Trophoblast cell (in vitro differentiated cells and primary cell): ENCODE data around the gene CARS1.

ENCODE experiments used
- DNase-seq, 2 donors: peaks; one replicate each; pipeline ENCODE4 v3.0.0-alpha.2; 2016
- H2AFZ ChIP-seq: 2 replicates; pipeline ENCODE4 v1.6.1; 2013; ENCODE audit warnings: low read length, moderate library complexity, mild to moderate bottlenecking; ENCODE audit not compliant: insufficient read depth, poor library complexity
- H2AK5ac ChIP-seq: 2 replicates; pipeline ENCODE4 v1.6.1; 2013; ENCODE audit warnings: mild to moderate bottlenecking, low read length
- H2BK120ac ChIP-seq: 2 replicates; pipeline ENCODE4 v1.6.1; 2013; ENCODE audit warnings: low read length, mild to moderate bottlenecking, moderate library complexity; ENCODE audit not compliant: insufficient read depth, poor library complexity
- H2BK12ac ChIP-seq: 2 replicates; pipeline ENCODE4 v1.6.1; 2013; ENCODE audit warnings: mild to moderate bottlenecking, low read length, moderate library complexity
- H2BK5ac ChIP-seq: 2 replicates; pipeline ENCODE4 v1.6.1; 2013; ENCODE audit warnings: low read length, low read depth, moderate library complexity, mild to moderate bottlenecking; ENCODE audit not compliant: poor library complexity
- H3K14ac ChIP-seq: 2 replicates; pipeline ENCODE4 v1.6.1; 2013; ENCODE audit warnings: mild to moderate bottlenecking, low read length
- H3K18ac ChIP-seq: 2 replicates; pipeline ENCODE4 v1.6.1; 2013; ENCODE audit warnings: mild to moderate bottlenecking, low read length
- H3K23ac ChIP-seq: 2 replicates; pipeline ENCODE4 v1.6.1; 2013; ENCODE audit warnings: low read length
- H3K27ac ChIP-seq: 2 replicates; pipeline ENCODE4 v1.5.1; 2013; ENCODE audit warnings: low read depth, mild to moderate bottlenecking, inconsistent platforms, low read length, moderate library complexity
- H3K27me3 ChIP-seq: 2 replicates; pipeline ENCODE4 v1.6.1; 2013; ENCODE audit warnings: inconsistent platforms, mild to moderate bottlenecking, low read length, moderate library complexity; ENCODE audit not compliant: insufficient read depth
- H3K36me3 ChIP-seq, 2 experiments: 1 replicate in 1 of 2; 2 replicates in 1 of 2; pipeline ENCODE4 v1.6.1; 2013; ENCODE audit warnings: low read length in 2 of 2, mild to moderate bottlenecking in 2 of 2, moderate library complexity in 1 of 2; ENCODE audit not compliant: insufficient read depth in 2 of 2, control insufficient read depth in 1 of 2
- H3K4ac ChIP-seq: 2 replicates; pipeline ENCODE4 v1.6.1; 2013; ENCODE audit warnings: low read depth, mild to moderate bottlenecking, low read length, moderate library complexity
- H3K4me1 ChIP-seq, 2 experiments: 1 replicate in 1 of 2; 2 replicates in 1 of 2; pipeline ENCODE4 v1.6.1; 2013; ENCODE audit warnings: low read length in 2 of 2, mild to moderate bottlenecking in 2 of 2, moderate library complexity in 1 of 2; ENCODE audit not compliant: insufficient read depth in 2 of 2, control insufficient read depth in 1 of 2
- H3K4me2 ChIP-seq: 2 replicates; pipeline ENCODE4 v1.6.1; 2013; ENCODE audit warnings: inconsistent platforms, mild to moderate bottlenecking, low read length, moderate library complexity
- H3K4me3 ChIP-seq: 2 replicates; pipeline ENCODE4 v1.5.1; 2013; ENCODE audit warnings: mild to moderate bottlenecking, low read depth, low read length, inconsistent platforms
- H3K79me1 ChIP-seq: one replicate; pipeline ENCODE4 v1.6.1; 2013; ENCODE audit warnings: low read length
- H3K79me2 ChIP-seq: 2 replicates; pipeline ENCODE4 v1.6.1; 2013; ENCODE audit warnings: low read length, mild to moderate bottlenecking; ENCODE audit not compliant: control insufficient read depth, insufficient read depth, poor library complexity
- H3K9ac ChIP-seq: 2 replicates; pipeline ENCODE4 v1.6.1; 2013; ENCODE audit warnings: mild to moderate bottlenecking, low read length
- H3K9me3 ChIP-seq: 2 replicates; pipeline ENCODE4 v1.6.1; 2013; ENCODE audit warnings: low read depth, mild to moderate bottlenecking, control low read depth, inconsistent platforms, low read length; ENCODE audit not compliant: insufficient read depth
- H4K12ac ChIP-seq: 2 replicates; pipeline ENCODE4 v1.6.1; 2013; ENCODE audit warnings: low read depth, mild to moderate bottlenecking, low read length, moderate library complexity
- H4K8ac ChIP-seq: 2 replicates; pipeline ENCODE4 v1.6.1; 2013; ENCODE audit warnings: low read depth, mild to moderate bottlenecking, low read length, moderate library complexity
- H4K91ac ChIP-seq: one replicate; pipeline ENCODE4 v1.6.1; 2013; ENCODE audit warnings: low read depth, mild to moderate bottlenecking, low read length, moderate library complexity
- WGBS: extraction: QIAGEN DNeasy Blood & Tissue Kit; methylation state at CpG from one replicate; pipeline ENCODE4 v1.1.7; 2013; ENCODE audit warnings: missing lambda C conversion rate; ENCODE audit not compliant: insufficient read length, insufficient coverage; ENCODE audit errors: extremely low coverage; 5-methylcytosine and 5-hydroxymethylcytosine counted together

CARS1 gene

DNA sequence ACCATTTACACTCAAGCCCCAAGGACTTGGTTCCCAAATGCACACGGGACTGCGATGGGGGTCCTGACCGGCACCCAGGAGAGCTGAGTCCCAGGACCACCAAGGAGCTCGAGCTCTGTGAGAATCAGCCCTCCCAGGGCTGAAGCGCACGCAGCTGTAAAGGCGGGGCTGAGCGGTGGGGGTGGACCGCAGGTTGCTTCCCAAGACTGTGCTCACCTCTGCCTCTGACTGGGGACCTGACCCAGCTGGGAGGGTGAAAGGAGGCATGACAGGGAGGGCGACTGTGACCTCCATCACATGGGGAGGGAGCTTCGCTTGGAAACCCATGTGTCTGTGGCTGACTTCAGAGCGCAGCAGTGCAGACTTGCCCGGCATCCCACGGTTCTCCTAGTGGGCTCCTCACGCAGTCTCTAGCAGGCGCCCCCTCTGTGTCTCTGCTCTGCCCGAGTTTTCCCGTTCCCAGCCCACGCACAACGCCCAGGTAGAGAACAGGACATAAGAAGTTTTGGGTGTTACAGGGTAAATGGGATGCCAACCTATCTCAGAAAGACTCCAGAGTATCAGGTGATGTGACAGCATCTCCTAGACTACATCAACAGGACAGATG, 49.7 kb downstream of the CARS1 start:
- Histone ChIP-seq H3K14ac (no peak overlapping the region), H3K79me1 (no peaks in the 10 kb centered on the region), H3K36me3 (peaks cover 74 to 78% of the 10 kb centered on the region in 2 experiments), H4K8ac (no peak overlapping the region), H3K79me2 (no peaks in the 10 kb centered on the region), H3K4me2 (no peak overlapping the region), H2AK5ac (no peak overlapping the region), H3K27me3 (no peaks in the 10 kb centered on the region), H3K23ac (no peak overlapping the region), H4K91ac (no peak overlapping the region), H4K12ac (no peak overlapping the region), H3K18ac (no peak overlapping the region), H2BK5ac (no peak overlapping the region), H3K27ac (no peak overlapping the region), H2BK12ac (no peak overlapping the region), H3K4ac (no peak overlapping the region), H3K4me1 (no peaks in the 10 kb centered on the region), H2BK120ac (no peak overlapping the region), H3K9ac (no peak overlapping the region), H3K9me3 (peaks cover 2% of the 10 kb centered on the region), H3K4me3 (no peak overlapping the region), H2AFZ (no peak overlapping the region)
- WGBS, result no CpG with 5 or more reads among the region's 20 CpGs
- no peak for DNase-seq

DNA sequence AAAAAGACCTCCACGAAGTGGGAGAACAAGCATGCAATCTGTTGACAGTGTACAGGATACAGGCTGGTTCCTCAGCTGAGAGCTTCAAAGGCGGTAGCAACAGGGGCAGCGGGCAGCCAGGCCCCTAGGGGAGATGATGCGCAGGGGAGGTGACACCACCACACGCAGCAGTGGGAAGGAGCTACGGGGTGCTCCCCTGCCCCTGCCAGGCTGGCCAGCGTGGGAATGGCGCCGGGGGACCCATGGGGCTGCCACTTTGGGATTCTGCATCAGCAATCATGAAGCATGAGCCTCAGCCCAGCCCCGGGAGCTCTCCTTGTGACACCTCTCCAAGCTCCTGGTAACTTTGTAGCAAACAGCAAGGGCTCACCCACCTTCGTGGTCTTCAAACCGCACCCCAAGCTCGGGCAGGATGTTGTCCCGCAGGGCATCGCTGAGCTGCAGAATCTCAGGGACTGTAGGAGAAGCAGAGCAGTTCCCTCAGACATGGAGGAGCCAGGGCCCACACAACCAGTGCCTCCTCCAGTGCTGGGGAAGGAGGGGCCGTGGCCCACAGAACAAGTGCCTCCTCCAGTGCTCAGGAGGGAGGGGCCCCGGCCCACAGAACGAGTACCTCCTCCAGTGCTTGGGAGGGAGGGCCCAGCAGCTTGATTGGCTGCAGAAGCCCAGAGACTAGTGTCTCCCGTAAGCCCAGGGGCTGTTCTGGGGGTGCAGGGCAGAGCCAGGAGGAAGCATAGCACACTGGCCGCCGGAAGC, 50.5 kb downstream of the CARS1 start:
- no peak overlapping the region for H2BK12ac ChIP-seq
- H2AK5ac ChIP-seq, result no peak overlapping the region
- H2BK5ac ChIP-seq, result no peak overlapping the region
- peaks cover 74 to 78% of the 10 kb centered on the region in 2 experiments for H3K36me3 ChIP-seq
- no peak for DNase-seq
- H3K4me2 ChIP-seq, result no peak overlapping the region
- peaks cover 2% of the 10 kb centered on the region for H3K9me3 ChIP-seq
- no peak overlapping the region for H3K9ac ChIP-seq
- no peak overlapping the region for H3K4ac ChIP-seq
- no peak overlapping the region for H3K18ac ChIP-seq
- no peak overlapping the region for H4K8ac ChIP-seq
- no peaks in the 10 kb centered on the region for H3K79me2 ChIP-seq
- no peak overlapping the region for H4K12ac ChIP-seq
- no peak overlapping the region for H2BK120ac ChIP-seq
- H3K23ac ChIP-seq, result no peak overlapping the region
- H3K27me3 ChIP-seq, result no peaks in the 10 kb centered on the region
- no peak overlapping the region for H4K91ac ChIP-seq
- H3K27ac ChIP-seq, result no peak overlapping the region
- no peak overlapping the region for H2AFZ ChIP-seq
- H3K14ac ChIP-seq, result no peak overlapping the region
- no CpG with 5 or more reads among the region's 21 CpGs for WGBS
- no peak overlapping the region for H3K4me3 ChIP-seq
- no peaks in the 10 kb centered on the region for H3K4me1 ChIP-seq
- no peaks in the 10 kb centered on the region for H3K79me1 ChIP-seq

GRCh38 chr11:3004481-3004880, 52.7 kb downstream of the CARS1 start:
- Histone ChIP-seq H2BK120ac (no peak overlapping the region), H3K23ac (no peak overlapping the region), H3K36me3 (peaks cover 72 to 79% of the 10 kb centered on the region in 2 experiments), H3K4me3 (no peak overlapping the region), H3K4me1 (no peaks in the 10 kb centered on the region), H3K14ac (no peak overlapping the region), H3K9me3 (peaks cover 2% of the 10 kb centered on the region), H3K4me2 (no peak overlapping the region), H3K27me3 (no peaks in the 10 kb centered on the region), H4K8ac (no peak overlapping the region), H3K18ac (no peak overlapping the region), H3K27ac (no peak overlapping the region), H2BK5ac (no peak overlapping the region), H4K91ac (no peak overlapping the region), H3K9ac (no peak overlapping the region), H2AFZ (no peak overlapping the region), H3K79me2 (no peaks in the 10 kb centered on the region), H4K12ac (no peak overlapping the region), H3K4ac (no peak overlapping the region), H3K79me1 (no peaks in the 10 kb centered on the region), H2BK12ac (no peak overlapping the region), H2AK5ac (no peak overlapping the region)
- WGBS, result no CpG with 5 or more reads among the region's 10 CpGs
- DNase-seq, result no peak

- Histone ChIP-seq H2AFZ (no peak overlapping the region), H3K36me3 (peaks cover 69 to 73% of the 10 kb centered on the region in 2 experiments), H3K4me3 (no peak overlapping the region), H2BK5ac (no peak overlapping the region), H3K9me3 (peaks cover 2% of the 10 kb centered on the region), H3K23ac (no peak overlapping the region), H3K18ac (no peak overlapping the region), H2BK120ac (no peak overlapping the region), H3K9ac (no peak overlapping the region), H3K14ac (no peak overlapping the region), H3K4me2 (no peak overlapping the region), H3K27me3 (no peaks in the 10 kb centered on the region), H4K12ac (no peak overlapping the region), H3K4ac (no peak overlapping the region), H3K79me2 (no peaks in the 10 kb centered on the region), H3K27ac (no peak overlapping the region), H3K4me1 (no peaks in the 10 kb centered on the region), H3K79me1 (no peaks in the 10 kb centered on the region), H4K8ac (no peak overlapping the region), H2BK12ac (no peak overlapping the region), H2AK5ac (no peak overlapping the region), H4K91ac (no peak overlapping the region)
- DNase-seq, result peak; percentile 78 to 82
- WGBS, result no CpG with 5 or more reads among the region's 12 CpGs
Observed at GRCh38 chr11:3003396-3004231, 53.6 kb downstream of the CARS1 start.
